Osteoblast (primary cell): ENCODE data around the gene SLC24A3. TPM values are rescaled to one million over a fixed set of nuclear protein-coding genes. Genes with fewer than 3 reads are reported as not detected.

Experiments
- DNase-seq: peaks from one replicate; pipeline ENCODE4 v3.0.0; 2011; ENCODE audit warnings: low spot score, mixed read lengths; ENCODE audit not compliant: insufficient read length; ENCODE audit errors: missing footprints
- H2AFZ ChIP-seq: 2 replicates; pipeline ENCODE4 v1.6.0; 2011; ENCODE audit warnings: mild to moderate bottlenecking, low read length
- H3K27ac ChIP-seq: 2 replicates; pipeline ENCODE4 v1.5.1; 2011; ENCODE audit warnings: mild to moderate bottlenecking, low read depth, low read length, moderate library complexity
- H3K27me3 ChIP-seq: 2 replicates; pipeline ENCODE4 v1.6.0; 2012; ENCODE audit warnings: mild to moderate bottlenecking, control low read depth, inconsistent platforms, low read length, moderate library complexity; ENCODE audit not compliant: insufficient read depth
- H3K36me3 ChIP-seq: 2 replicates; pipeline ENCODE4 v1.5.1; 2011; ENCODE audit warnings: mild to moderate bottlenecking, low read length, control low read depth, moderate library complexity; ENCODE audit not compliant: insufficient read depth
- H3K4me1 ChIP-seq: 2 replicates; pipeline ENCODE4 v1.5.1; 2011; ENCODE audit warnings: mild to moderate bottlenecking, low read length, control low read depth, moderate library complexity; ENCODE audit not compliant: insufficient read depth
- H3K4me2 ChIP-seq: 2 replicates; pipeline ENCODE4 v1.6.0; 2011; ENCODE audit warnings: mild to moderate bottlenecking, low read length; ENCODE audit not compliant: insufficient read depth
- H3K4me3 ChIP-seq: fragments of 200-600 bp; sonication (generic); 3 replicates; pipeline ENCODE4 v1.5.1; 2012; ENCODE audit warnings: mild to moderate bottlenecking, low read length, inconsistent platforms; ENCODE audit not compliant: insufficient read depth
- H3K79me2 ChIP-seq: 2 replicates; pipeline ENCODE4 v1.6.0; 2012; ENCODE audit warnings: mild to moderate bottlenecking, low read length, control low read depth, inconsistent platforms; ENCODE audit not compliant: insufficient read depth
- H3K9me3 ChIP-seq: 2 replicates; pipeline ENCODE4 v1.5.1; 2011; ENCODE audit warnings: low read depth, low read length, control low read depth
- H4K20me1 ChIP-seq: 2 replicates; pipeline ENCODE4 v1.6.0; 2012; ENCODE audit warnings: mild to moderate bottlenecking, low read length, control low read depth; ENCODE audit not compliant: insufficient read depth
- CTCF ChIP-seq: IDR thresholded peaks from 2 replicates; pipeline ENCODE4 v1.5.1; 2011; ENCODE audit warnings: mild to moderate bottlenecking, low read depth, low read length, moderate library complexity; ENCODE audit errors: extremely low read depth
- total RNA-seq: library from RNA; depleted of rRNA; stranded (reverse); fragments of >200 nt; gene quantifications from 2 replicates; pipeline ENCODE4 v1.2.3, GENCODE V29; 2012

Gene SLC24A3
- total RNA-seq, 1 donor: 1.1 TPM

GRCh38 chr20:19367591-19367990, 155.1 kb downstream of the SLC24A3 start:
- Histone ChIP-seq H3K4me2 (no peak overlapping the region), H4K20me1 (no peaks in the 10 kb centered on the region), H3K79me2 (no peaks in the 10 kb centered on the region), H3K27ac (no peak overlapping the region), H3K4me1 (no peaks in the 10 kb centered on the region), H3K9me3 (no peaks in the 10 kb centered on the region), H3K36me3 (no peaks in the 10 kb centered on the region), H3K27me3 (no peaks in the 10 kb centered on the region), H3K4me3 (no peak overlapping the region), H2AFZ (no peak overlapping the region)
- TF ChIP-seq CTCF: no peak
- no peak for DNase-seq

- no peaks in the 10 kb centered on the region for H3K36me3 ChIP-seq
- DNase-seq: no peak
- H3K79me2 ChIP-seq: no peaks in the 10 kb centered on the region
- no peaks in the 10 kb centered on the region for H3K27me3 ChIP-seq
- H3K4me1 ChIP-seq: no peaks in the 10 kb centered on the region
- TF ChIP-seq CTCF: no peak
- no peak overlapping the region for H3K4me2 ChIP-seq
- H3K9me3 ChIP-seq: no peaks in the 10 kb centered on the region
- no peak overlapping the region for H3K4me3 ChIP-seq
- H2AFZ ChIP-seq: no peak overlapping the region
- H4K20me1 ChIP-seq: no peaks in the 10 kb centered on the region
- H3K27ac ChIP-seq: no peak overlapping the region
These were observed 155.9 kb downstream of the SLC24A3 start for GRCh38 chr20:19368351-19368750.

- Histone ChIP-seq H3K27me3 (no peaks in the 10 kb centered on the region), H3K4me3 (no peak overlapping the region), H3K36me3 (no peaks in the 10 kb centered on the region), H3K79me2 (no peaks in the 10 kb centered on the region), H4K20me1 (no peaks in the 10 kb centered on the region), H3K4me2 (no peak overlapping the region), H3K9me3 (no peaks in the 10 kb centered on the region), H2AFZ (no peak overlapping the region), H3K27ac (no peak overlapping the region), H3K4me1 (no peaks in the 10 kb centered on the region)
- no peak for DNase-seq
- no peak for TF ChIP-seq CTCF
These were observed 157.9 kb downstream of the SLC24A3 start for GRCh38 chr20:19370076-19371075.

- Histone ChIP-seq H2AFZ (no peak overlapping the region), H3K4me2 (no peak overlapping the region), H3K27ac (no peak overlapping the region), H3K4me3 (no peak overlapping the region), H3K79me2 (no peaks in the 10 kb centered on the region), H4K20me1 (no peaks in the 10 kb centered on the region), H3K9me3 (no peaks in the 10 kb centered on the region), H3K27me3 (no peaks in the 10 kb centered on the region), H3K4me1 (no peaks in the 10 kb centered on the region), H3K36me3 (no peaks in the 10 kb centered on the region)
- no peak for DNase-seq
- TF ChIP-seq CTCF: no peak
These were observed 158.7 kb downstream of the SLC24A3 start for GRCh38 chr20:19371112-19371511.
